GM12892 (cell line): Measurements from ENCODE around the gene KCNK7.

ENCODE experiments used
- DNase-seq: peaks from one replicate; pipeline ENCODE4 v3.0.0; 2011; ENCODE audit not compliant: insufficient read length
- FAIRE-seq: peaks from 2 replicates; lab custom pipeline; 2011; peaks lifted over from hg19 to GRCh38; lab: Jason Lieb, UNC
- POLR2A ChIP-seq: IDR thresholded peaks from 2 replicates; pipeline ENCODE4 v1.6.1; 2011; ENCODE audit warnings: low read depth, low read length, control low read depth
- POLR2AphosphoS5 ChIP-seq: IDR thresholded peaks from 2 replicates; pipeline ENCODE4 v1.6.1; 2011; ENCODE audit warnings: low read depth, low read length, control low read depth
- TAF1 ChIP-seq: IDR thresholded peaks from 2 replicates; pipeline ENCODE4 v1.6.1; 2011; ENCODE audit warnings: low read depth, mild to moderate bottlenecking, control low read depth, low read length, borderline replicate concordance

The KCNK7 gene

DNA sequence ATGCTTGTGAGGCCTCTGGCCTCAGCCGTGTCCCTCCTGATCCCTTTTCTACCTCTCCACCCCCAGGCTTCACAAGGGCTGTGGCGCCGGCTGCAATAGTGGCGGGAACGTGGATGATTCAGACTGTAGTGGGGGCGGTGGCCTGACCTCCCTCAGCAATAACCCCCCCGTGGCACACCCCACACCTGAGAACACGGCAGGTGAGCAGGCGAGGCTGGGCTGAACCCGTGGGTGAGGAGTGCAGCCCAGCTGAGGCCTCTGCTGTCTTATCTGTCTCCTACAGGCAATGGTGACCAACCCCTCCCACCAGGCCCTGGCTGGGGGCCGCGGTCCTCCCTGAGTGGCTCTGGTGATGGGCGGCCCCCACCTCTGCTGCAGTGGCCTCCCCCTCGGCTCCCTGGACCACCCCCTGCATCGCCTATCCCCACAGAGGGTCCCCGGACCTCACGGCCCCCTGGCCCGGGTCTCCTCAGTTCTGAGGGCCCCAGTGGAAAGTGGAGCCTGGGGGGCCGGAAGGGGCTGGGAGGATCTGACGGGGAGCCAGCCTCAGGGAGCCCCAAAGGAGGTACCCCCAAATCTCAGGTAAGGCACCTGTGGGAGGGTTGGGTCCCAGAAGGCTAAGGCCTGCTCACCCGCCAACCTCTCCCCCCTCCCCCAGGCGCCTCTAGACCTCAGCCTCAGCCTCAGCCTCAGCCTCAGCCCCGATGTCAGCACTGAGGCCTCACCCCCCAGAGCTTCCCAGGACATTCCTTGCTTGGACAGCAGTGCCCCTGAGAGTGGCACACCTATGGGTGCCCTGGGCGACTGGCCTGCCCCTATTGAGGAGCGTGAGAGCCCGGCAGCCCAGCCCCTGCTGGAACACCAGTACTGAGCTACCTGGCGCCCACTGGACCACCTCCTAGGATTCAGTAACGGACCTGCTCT, 40.8 kb upstream of the KCNK7 start:
- FAIRE-seq: no peak
- DNase-seq: no peak
- TF ChIP-seq TAF1: no peak
- TF ChIP-seq POLR2A: no peak

DNA sequence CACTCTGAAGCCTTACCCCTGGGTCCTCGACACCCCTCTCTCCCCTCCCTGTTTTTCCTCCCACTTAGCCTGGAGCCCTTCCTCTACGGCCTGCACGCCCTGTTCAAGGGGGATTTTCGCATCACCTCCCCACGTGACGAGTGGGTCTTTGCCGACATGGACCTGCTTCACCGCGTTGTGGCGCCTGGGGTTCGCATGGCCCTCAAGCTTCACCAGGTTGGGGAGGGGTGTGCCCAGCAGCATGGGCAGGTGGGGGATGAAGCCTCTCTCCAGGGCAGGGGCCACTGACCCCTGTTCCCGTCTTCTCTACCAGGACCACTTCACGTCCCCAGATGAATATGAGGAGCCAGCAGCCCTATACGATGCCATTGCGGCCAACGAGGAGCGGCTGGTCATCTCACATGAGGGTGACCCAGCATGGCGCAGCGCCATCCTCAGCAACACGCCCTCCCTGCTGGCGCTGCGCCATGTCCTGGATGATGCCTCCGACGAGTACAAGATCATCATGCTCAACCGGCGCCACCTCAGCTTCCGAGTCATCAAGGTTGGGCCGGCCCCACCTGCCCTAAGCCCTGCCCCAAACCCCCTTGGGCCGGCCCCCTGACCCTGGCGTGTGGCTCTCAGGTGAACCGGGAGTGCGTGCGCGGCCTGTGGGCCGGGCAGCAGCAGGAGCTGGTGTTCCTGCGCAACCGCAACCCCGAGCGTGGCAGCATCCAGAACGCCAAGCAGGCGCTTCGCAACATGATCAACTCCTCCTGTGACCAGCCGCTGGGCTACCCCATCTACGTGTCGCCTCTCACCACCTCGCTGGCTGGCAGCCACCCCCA, 39.5 kb upstream of the KCNK7 start:
- TF ChIP-seq POLR2AphosphoS5: no peak
- FAIRE-seq: no peak

DNA sequence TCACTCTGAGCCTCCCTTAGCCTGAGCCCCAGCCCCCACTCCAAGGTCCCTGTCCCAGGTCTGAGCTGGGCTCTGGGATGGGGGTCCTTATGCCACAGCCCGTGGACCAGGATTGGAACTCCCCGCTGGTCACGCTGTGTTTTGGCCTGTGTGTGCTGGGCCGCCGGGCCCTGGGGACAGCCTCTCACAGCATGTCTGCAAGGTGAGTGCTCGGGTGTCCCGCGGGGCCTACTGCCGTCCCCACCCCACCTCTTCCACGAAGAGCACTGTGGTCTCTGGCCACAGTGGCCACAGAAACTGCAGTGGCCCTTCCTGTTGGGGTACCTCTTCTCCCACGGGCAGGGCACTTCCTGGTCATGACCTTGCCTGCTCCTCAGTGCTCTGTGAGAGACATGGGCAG, 38.8 kb upstream of the KCNK7 start:
- FAIRE-seq: no peak
- TF ChIP-seq POLR2A (no peak), TAF1 (no peak), POLR2AphosphoS5 (no peak)
- DNase-seq: no peak

More for the DNA sequence above, 39.5 kb upstream of the KCNK7 start:
- DNase-seq: no peak

DNA sequence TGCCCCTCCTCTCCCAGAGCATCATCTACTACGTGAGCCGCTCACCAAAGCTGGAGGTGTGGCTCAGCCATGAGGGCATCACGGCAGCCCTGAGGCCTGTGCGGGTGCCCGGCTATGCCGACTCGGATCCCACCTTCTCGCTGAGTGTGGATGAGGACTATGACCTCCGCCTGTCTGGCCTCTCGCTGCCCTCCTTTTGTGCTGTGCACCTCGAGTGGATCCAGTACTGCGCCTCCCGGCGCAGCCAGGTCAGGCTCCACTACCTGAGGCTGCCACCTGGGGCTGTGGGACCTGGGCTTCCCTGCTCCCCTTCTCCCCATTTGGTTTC, 38.5 kb upstream of the KCNK7 start:
- FAIRE-seq: no peak
- TF ChIP-seq TAF1 (no peak), POLR2A (no peak), POLR2AphosphoS5 (no peak)
- DNase-seq: no peak

DNA sequence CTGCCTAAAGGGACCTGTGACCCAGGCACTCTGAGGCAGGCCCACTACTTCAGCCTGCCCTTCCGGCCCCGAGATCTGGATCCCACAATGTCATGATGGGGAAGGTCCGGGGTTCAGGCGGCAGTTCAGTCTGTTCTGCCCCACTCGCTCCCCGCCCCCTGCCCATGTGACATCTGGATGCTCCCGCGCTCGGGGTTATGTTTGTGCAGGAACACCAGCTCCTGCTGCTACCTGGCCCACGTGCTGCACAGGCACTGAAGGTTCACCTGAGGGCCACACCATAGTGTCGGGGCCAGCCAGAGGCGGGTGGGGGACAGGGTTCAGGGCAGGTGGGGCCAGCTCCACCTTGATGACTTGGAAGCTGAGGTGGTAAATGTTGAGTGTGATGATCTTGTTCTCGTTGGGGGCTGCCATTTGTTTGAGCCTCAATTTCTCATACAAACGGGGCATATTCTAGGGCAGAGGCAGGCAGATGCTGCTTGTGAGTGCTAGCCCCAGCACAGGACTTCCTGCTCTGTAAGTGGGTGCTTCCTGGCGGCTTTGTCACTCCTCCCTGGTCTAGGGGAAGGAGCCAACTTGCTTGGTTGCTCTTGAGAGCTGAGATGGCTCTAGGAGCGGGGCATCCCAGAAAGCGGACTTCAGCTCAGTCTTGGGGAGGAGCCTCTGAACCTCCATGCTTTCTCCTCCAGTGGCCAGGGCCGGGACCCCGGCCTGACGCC, 37.9 kb upstream of the KCNK7 start:
- FAIRE-seq (no peak), DNase-seq (no peak)
- no peak for TF ChIP-seq POLR2A
- no peak for TF ChIP-seq POLR2AphosphoS5
- no peak for TF ChIP-seq TAF1

DNA sequence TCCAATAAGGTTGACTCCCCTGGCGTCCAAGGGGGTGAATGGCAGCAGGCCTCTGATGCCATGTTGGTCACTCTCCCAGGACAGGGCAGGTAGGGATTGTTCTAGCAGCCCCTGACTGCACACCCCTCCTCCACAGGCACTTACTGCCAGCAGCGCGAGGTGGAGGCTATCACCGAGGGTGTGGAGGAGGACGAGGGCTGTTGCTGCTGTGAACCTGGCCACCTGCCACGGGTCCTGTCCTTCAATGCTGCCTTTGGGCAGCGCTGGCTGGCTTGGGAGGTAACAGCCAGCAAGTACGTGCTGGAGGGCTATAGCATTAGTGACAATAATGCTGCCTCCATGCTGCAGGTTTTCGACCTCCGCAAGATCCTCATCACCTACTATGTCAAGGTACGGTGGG, 34.6 kb upstream of the KCNK7 start:
- DNase-seq (no peak), FAIRE-seq (no peak)
- TF ChIP-seq POLR2A (peak; percentile 29; the same call in 1 of the 2 replicates), POLR2AphosphoS5 (no peak), TAF1 (no peak)

DNA sequence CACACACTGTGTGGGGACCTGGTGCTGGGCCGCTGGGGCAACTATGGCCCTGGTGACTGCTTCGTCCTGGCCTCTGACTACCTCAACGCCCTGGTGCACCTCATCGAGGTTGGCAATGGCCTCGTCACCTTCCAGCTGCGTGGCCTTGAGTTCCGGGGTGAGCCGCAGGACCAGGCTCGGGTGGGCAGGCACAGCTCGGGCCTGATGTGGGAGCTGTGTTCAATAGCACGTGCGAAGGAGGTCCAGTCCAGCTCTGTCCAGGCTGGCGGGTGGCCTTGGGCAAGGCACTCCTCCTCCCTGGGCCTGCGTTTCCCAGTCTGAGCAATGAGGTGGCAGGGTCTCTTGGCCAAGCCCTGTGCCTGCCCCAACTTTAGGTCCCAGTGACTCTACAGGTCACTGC, 34.0 kb upstream of the KCNK7 start:
- TF ChIP-seq TAF1 (no peak), POLR2AphosphoS5 (no peak), POLR2A (no peak)
- FAIRE-seq: no peak

DNA sequence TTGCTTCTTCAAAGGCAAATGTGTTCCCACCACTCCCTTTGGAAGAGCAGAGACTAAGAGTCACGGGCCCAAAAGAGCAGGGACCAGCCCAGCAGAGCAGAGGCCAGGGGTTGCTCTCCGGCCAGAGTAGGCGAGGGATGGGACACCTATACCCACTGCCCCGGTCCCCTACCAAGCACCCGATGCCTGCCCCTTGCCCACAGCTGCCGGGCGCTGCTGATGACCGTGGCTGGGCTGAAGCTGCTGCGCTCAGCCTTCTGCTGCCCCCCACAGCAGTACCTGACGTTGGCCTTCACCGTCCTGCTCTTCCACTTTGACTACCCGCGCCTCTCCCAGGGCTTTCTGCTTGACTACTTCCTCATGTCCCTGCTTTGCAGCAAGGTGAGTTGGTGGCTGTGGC, 31.6 kb upstream of the KCNK7 start:
- FAIRE-seq (no peak), DNase-seq (no peak)
- peak; percentile 20; the same call in 1 of the 2 replicates for TF ChIP-seq POLR2A
- no peak for TF ChIP-seq TAF1
- no peak for TF ChIP-seq POLR2AphosphoS5

More for the DNA sequence above, 34.0 kb upstream of the KCNK7 start:
- DNase-seq: no peak

DNA sequence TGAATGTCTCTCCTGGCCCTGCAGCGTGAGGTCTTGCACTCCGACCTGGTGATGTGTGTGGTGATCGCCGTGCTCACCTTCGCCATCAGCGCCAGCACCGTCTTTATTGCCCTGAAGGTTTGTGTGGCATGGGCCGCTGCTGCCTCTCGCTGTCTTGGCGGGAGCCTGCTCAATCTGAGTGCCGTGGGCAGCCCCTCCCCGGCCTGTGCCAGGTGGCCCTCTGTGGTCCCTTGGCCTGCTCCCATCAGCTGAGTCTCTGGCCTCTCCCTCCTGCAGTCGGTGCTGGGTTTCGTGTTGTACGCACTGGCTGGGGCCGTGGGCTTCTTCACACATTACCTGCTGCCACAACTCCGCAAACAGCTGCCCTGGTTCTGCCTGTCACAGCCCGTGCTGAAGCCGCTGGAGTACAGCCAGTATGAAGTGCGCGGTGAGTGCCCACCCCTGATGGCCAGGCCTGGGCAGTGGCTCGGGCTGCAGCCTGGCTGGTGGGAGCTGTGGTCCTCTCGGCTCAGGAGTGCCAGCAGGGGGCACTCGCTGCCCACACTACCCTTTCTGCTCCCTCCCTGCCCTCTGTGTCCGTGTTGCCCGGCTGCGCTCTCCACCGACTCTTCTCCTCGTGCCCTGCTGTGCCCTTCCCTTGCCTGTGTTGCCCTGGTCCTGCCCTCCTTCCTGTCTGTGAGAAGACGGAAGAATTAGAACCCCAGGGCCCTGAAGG, 30.2 kb upstream of the KCNK7 start:
- TF ChIP-seq TAF1: no peak
- TF ChIP-seq POLR2A: no peak
- TF ChIP-seq POLR2AphosphoS5: 0 out of 2 replicates have a peak, but pooled peaks have one; percentile 27
- FAIRE-seq: peak; percentile 82
- DNase-seq: peak; percentile 83

DNA sequence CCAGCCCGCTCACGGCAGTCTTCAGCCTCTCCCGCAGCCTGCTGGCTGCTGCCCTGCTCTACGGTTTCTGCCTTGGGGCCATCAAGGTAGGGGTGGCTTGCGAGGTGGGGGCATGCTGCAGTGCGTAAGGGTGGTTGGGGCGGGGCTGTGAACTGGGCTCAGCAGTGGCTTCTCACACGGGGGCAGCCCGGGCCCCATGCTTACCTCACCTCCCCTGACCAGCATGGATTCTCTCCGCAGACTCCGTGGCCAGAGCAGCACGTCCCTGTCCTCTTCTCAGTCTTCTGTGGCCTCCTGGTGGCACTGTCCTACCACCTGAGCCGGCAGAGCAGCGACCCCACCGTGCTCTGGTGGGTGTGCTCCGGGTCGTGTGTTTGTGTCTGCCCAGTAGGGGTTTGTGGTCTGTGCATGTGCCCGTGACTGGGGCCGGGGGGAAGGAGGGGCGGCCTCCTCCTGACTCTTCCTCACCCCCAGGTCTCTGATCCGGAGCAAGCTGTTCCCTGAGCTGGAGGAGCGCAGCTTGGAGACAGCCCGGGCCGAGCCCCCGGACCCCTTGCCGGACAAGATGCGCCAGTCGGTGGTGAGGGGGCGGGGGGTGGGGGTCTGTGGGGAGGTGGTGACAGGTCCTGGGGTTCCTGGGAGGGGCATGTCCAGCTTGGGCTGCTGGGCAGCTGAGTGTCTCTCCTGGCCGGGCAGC, 29.5 kb upstream of the KCNK7 start:
- DNase-seq (no peak), FAIRE-seq (no peak)
- TF ChIP-seq POLR2A: no peak
- TF ChIP-seq TAF1: no peak
- no peak for TF ChIP-seq POLR2AphosphoS5

DNA sequence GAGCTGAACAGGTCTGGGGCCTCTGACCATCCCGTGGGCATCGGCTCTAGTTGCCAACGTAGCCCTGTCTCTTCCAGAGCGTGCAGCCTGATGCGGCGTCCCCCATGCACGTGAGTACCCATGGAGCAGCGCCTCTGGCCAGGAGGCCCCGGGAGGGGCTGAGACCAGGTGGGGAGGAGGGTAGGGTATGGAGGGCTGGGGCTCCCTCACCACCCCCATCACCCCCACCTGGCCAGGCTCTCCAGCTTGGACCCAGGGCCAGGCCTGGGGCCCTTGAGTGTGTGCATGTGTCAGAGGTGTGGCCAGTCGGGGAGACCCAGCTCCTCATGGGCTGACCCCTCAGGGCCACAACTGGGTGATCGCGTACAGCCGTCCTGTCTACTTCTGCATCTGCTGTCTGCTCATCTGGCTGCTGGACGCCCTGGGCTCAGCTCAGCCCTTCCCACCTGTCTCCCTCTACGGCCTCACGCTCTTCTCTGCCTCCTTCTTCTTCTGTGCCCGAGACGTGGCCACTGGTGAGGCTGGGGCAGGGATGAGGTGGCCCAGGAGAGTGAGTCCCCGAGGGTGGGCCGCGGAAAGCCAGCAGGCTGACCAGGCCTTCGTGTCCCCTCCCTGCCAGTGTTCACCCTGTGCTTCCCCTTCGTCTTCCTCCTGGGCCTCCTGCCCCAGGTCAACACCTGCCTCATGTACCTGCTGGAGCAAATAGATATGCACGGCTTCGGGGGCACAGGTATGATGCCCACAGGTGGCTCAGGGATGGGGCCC, 28.4 kb upstream of the KCNK7 start:
- DNase-seq (no peak), FAIRE-seq (no peak)
- TF ChIP-seq POLR2AphosphoS5: no peak
- 0 out of 2 replicates have a peak, but pooled peaks have one; percentile 30 for TF ChIP-seq POLR2A
- no peak for TF ChIP-seq TAF1
